Testis (tissue), 2 donors: ENCODE results near the gene ZNF302.

ENCODE experiments used
- CTCF ChIP-seq, 3 experiments: fragments of 450-650 bp in 2 of 3; fragments of 200-600 bp in 1 of 3; sonication (generic) in 1 of 3; IDR thresholded peaks; one replicate each; pipeline ENCODE4 v1.5.1; 2016 to 2019; ENCODE audit warnings: antibody characterized with exemption in 3 of 3, mild to moderate bottlenecking in 2 of 3, moderate library complexity in 1 of 3
- POLR2A ChIP-seq: fragments of 450-650 bp; IDR thresholded peaks from one replicate; pipeline ENCODE4 v1.6.1; 2017; ENCODE audit warnings: antibody characterized with exemption, mild to moderate bottlenecking, moderate library complexity

- TF ChIP-seq CTCF (IDR thresholded peaks at IDR 0.05) (no peak), POLR2A (no peak)
These were observed 12.9 kb downstream of the ZNF302 start for GRCh38 chr19:34690372-34690771.
